WTC11 (cell line): ENCODE data around the gene RPLP1.

Experiments used
- ATF2 ChIP-seq: sonication (generic); formaldehyde crosslinking; IDR thresholded peaks from 2 replicates; pipeline ENCODE4 v1.8.1; 2022; ENCODE audit warnings: low read depth, missing genetic modification reagents, borderline replicate concordance
- ATF3 ChIP-seq: sonication (generic); formaldehyde crosslinking; conservative IDR thresholded peaks from 2 replicates; pipeline ENCODE4 v1.8.1; 2022; ENCODE audit warnings: mild to moderate bottlenecking, missing genetic modification reagents
- ATF6 ChIP-seq: sonication (generic); formaldehyde crosslinking; IDR thresholded peaks from 2 replicates; pipeline ENCODE4 v1.8.1; 2023; ENCODE audit warnings: mild to moderate bottlenecking, missing genetic modification reagents
- CTCF ChIP-seq: fragments of 200-600 bp; IDR thresholded peaks from 2 replicates; pipeline ENCODE4 v1.8.0; 2022; ENCODE audit warnings: antibody characterized with exemption
- E2F1 ChIP-seq: sonication (generic); formaldehyde crosslinking; IDR thresholded peaks from 2 replicates; pipeline ENCODE4 v1.8.0; 2022; ENCODE audit warnings: mild to moderate bottlenecking, missing genetic modification reagents
- ELF4 ChIP-seq: sonication (generic); formaldehyde crosslinking; IDR thresholded peaks from 2 replicates; pipeline ENCODE4 v1.8.1; 2022; ENCODE audit warnings: low read depth, mild to moderate bottlenecking, moderate library complexity, missing genetic modification reagents
- FOXJ3 ChIP-seq: sonication (generic); formaldehyde crosslinking; IDR thresholded peaks from 2 replicates; pipeline ENCODE4 v1.9.0; 2021; ENCODE audit warnings: missing genetic modification reagents, mild to moderate bottlenecking, borderline replicate concordance
- MAX ChIP-seq: sonication (generic); formaldehyde crosslinking; IDR thresholded peaks from 2 replicates; pipeline ENCODE4 v1.8.0; 2022; ENCODE audit warnings: mild to moderate bottlenecking, missing genetic modification reagents
- NR3C1 ChIP-seq: sonication (generic); formaldehyde crosslinking; conservative IDR thresholded peaks from 2 replicates; pipeline ENCODE4 v1.8.1; 2023; ENCODE audit warnings: low read depth, mild to moderate bottlenecking, missing genetic modification reagents
- TEAD4 ChIP-seq: sonication (generic); formaldehyde crosslinking; IDR thresholded peaks from 2 replicates; pipeline ENCODE4 v1.8.0; 2022; ENCODE audit warnings: mild to moderate bottlenecking, missing genetic modification reagents
- ZNF317 ChIP-seq: sonication (generic); formaldehyde crosslinking; IDR thresholded peaks from 2 replicates; pipeline ENCODE4 v1.8.1; 2023; ENCODE audit warnings: low read depth, mild to moderate bottlenecking, moderate library complexity, missing genetic modification reagents, borderline replicate concordance
- TF ChIP-seq, protein P1 (sequence below): sonication (generic); formaldehyde crosslinking; IDR thresholded peaks from 2 replicates; pipeline ENCODE4 v1.8.1; 2023; ENCODE audit warnings: mild to moderate bottlenecking, missing genetic modification reagents

DNA sequence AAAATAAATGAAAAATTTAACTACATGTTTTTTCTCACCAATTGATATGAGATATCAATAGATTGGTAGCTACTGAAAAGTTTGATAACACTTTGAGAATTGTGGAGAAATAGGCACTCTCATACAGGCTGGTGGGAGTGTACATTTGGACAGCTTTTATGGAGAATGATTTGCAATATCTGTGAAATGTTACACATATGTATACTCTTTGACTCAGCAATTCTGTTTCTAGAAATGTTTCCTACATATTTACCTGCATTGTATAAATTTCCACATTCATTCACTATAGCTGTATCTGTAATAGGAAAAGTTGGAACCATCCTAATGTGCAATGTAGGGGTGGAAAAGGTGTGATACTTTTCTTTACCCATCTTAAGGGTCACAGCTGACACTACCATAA is 40.3 kb upstream of the RPLP1 start:
- TF ChIP-seq CTCF (no peak), ATF6 (CRISPR knock-in tag) (no peak), E2F1 (CRISPR knock-in tag) (no peak), ATF2 (CRISPR knock-in tag) (no peak), ZNF317 (CRISPR knock-in tag) (no peak), NR3C1 (CRISPR knock-in tag) (no peak), TEAD4 (no peak), ATF3 (CRISPR knock-in tag) (no peak), FOXJ3 (no peak), MAX (CRISPR knock-in tag) (no peak), ELF4 (no peak)
- TF ChIP-seq, protein P1, sequence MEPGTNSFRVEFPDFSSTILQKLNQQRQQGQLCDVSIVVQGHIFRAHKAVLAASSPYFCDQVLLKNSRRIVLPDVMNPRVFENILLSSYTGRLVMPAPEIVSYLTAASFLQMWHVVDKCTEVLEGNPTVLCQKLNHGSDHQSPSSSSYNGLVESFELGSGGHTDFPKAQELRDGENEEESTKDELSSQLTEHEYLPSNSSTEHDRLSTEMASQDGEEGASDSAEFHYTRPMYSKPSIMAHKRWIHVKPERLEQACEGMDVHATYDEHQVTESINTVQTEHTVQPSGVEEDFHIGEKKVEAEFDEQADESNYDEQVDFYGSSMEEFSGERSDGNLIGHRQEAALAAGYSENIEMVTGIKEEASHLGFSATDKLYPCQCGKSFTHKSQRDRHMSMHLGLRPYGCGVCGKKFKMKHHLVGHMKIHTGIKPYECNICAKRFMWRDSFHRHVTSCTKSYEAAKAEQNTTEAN: no peak
